GM10266 (cell line): Measurements from ENCODE around the gene SLC12A4.
"Not testable (repeated sequence)": the region's sequence is repeated elsewhere in the genome, so short reads cannot be mapped to it uniquely, and the experiment has no call there.

ENCODE experiments used
- DNase-seq: peaks from one replicate; pipeline ENCODE4 v3.0.0; 2012; ENCODE audit errors: extremely low spot score
- TF ChIP-seq, protein P1 (sequence below): IDR thresholded peaks from 2 replicates; pipeline ENCODE4 v1.5.1; 2012; ENCODE audit warnings: mild to moderate bottlenecking, low read depth; ENCODE audit not compliant: control insufficient read depth, insufficient read depth; ENCODE audit errors: missing control alignments

SLC12A4 gene

DNA sequence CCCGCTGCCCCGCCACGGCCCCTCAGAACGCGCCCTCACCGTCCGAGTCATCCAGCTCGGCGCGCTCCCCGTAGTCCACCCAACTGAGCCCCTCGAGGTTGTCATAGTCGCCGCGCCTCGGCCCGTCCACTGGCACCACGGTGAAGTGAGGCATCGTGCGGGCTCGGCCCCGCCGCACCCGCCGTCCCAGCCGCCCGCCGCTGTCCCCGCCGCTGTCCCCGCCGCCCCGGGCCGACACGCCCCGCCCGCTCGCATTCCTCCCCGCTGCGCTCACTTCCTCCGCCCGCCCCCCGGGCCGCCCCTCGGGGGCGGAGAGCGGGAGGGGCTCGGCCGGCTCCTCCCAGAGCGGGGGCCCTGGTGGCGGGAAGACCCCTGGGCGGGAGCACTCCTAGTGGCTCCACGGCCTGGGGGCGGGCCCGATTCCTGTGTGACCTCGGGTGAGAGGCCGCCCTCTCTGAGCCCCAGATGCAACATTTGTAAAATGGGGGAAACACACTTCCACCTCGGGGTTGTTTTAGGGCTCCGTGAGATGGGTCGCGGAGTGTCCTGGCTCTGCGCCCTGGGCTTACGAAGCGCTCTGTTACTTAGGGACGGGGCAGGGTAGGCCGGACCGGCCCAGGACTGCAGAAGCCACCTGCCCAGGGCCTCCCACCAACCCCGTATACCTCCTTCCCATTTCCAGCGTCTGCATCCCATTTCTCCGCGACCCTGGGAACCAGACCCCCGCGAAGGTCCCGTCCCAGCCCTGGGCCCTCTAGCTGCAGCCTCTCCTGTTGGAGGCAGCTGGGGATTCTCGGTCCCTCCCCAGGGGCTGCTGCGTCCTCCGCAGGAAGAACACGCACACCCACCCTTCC is at the start of gene SLC12A4:
TSS of gene SLC12A4 (minus strand) at position 238 of the 854 bp plus-strand sequence. CDS start at position 154, 84 bp downstream.
- TF ChIP-seq, protein P1, sequence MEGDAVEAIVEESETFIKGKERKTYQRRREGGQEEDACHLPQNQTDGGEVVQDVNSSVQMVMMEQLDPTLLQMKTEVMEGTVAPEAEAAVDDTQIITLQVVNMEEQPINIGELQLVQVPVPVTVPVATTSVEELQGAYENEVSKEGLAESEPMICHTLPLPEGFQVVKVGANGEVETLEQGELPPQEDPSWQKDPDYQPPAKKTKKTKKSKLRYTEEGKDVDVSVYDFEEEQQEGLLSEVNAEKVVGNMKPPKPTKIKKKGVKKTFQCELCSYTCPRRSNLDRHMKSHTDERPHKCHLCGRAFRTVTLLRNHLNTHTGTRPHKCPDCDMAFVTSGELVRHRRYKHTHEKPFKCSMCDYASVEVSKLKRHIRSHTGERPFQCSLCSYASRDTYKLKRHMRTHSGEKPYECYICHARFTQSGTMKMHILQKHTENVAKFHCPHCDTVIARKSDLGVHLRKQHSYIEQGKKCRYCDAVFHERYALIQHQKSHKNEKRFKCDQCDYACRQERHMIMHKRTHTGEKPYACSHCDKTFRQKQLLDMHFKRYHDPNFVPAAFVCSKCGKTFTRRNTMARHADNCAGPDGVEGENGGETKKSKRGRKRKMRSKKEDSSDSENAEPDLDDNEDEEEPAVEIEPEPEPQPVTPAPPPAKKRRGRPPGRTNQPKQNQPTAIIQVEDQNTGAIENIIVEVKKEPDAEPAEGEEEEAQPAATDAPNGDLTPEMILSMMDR = no peak

DNA sequence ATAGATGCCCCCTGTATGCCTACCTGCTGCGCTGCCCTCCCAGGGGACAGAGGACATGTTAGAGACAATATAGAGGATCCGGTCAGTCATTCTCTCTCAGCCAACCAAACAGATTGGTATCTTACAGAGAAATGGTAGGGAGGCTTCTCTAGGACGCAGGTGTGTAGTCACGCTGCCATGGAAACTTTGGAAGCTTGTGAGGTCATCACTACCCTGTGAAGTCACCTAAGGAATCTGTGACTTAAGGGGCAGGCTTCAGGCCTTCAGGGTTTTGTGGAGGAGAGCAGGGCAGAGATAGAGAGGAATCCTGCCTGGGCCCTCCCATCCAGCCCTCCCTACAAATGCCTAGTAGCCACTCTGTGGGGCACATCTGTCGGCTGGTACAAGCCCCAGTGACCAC is 47.2 kb upstream of the SLC12A4 start, which contains the start of gene DPEP2NB:
TSS of gene DPEP2NB (minus strand) at position 231 of the 400 bp plus-strand sequence. CDS start at position 90, 141 bp downstream.
- no peak for DNase-seq
- TF ChIP-seq, protein P1 = no peak

More for the DNA sequence above, at the start of gene SLC12A4:
- DNase-seq = peak; percentile 100

DNA sequence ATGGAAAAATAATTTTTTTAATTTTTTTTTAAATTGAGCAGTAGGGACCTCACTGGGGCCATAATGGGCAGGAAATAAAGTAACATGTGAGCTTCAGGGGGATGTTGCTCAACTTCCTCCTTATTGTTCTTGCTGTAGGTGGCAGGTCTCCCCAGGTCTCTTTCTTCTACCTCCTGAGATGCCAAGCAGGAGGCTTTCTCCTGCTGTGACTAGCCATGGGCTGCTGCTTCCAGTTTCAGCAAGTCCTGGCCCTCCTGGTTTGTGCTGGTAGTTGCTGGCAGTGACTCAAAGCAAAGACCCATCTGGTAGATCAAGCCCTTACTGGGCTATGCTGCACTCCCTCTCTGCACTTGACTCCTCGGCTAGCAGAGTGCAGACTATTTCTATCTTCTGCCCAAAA is 45.0 kb upstream of the SLC12A4 start:
- TF ChIP-seq, protein P1 = no peak

DNA sequence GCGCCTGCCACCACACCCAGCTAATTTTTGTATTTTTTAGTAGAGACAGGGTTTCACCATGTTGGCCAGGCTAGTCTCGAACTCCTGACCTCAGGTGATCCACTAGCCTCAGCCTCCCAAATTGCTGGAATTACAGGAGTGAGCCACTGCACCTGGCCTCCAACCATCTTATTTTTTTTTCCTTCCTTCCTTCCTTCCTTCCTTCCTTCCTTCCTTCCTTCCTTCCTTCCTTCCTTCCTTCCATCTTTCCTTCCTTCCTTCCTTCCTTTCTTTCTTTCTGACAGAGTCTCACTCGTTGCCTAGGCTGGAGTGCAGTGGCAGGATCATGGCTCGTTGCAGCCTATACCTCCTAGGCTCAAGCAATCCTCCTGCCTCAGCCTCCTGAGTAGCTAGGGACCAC is 41.4 kb upstream of the SLC12A4 start:
- not testable (repeated sequence) for DNase-seq

More for the DNA sequence above, 45.0 kb upstream of the SLC12A4 start:
- no peak for DNase-seq

DNA sequence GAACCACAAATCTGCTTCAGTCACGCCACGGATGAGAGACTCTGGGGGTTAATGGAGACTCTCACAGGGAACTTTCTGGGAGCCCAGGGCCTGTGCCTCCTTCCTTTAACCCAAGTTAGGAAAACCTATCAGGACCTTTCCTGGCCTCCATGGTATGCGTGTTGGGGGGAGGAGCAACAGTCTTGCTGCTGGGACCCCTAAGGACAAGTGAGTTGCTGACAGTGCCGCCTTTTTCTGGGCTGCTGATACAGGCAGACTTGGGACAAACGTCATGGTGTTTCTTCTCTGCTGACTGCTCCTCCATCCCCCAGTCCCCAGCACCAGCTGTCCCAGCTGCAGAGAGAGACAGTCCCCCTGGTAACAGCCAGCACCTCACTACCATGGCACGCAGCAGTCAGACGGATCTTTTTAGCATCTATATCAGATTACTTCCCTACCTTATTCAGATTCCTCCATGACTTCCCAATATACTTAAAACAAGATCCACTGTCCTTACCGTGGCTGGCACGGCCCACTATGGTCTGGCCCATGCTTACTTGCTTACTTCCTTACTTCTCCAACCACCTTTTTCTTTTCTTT is 40.8 kb upstream of the SLC12A4 start:
- DNase-seq = no peak
- TF ChIP-seq, protein P1 = no peak

DNA sequence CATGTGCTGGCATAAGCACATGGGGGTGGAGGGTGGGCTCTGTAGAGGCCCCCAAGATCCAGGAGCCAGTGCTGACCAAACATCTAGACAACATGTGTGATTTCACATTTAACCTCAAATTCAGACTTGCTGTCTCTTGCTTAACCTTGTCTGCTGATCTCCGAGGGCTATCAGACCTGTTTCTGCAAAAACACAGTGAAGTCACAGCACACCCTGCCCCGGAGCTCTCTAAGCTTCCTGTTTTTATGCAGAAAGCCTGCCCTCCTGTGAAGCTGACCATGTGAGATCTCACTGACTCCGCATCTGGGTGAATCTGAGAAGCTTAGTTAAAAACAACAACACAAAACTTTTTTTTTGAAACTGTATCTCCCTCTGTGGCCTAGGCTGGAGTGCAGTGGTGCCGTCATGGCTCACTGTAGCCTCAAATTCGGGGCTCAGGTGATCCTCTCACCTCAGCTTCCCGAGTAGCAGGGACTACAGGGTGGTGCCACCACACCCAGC is 37.4 kb upstream of the SLC12A4 start:
- no peak for DNase-seq
- TF ChIP-seq, protein P1 = no peak

DNA sequence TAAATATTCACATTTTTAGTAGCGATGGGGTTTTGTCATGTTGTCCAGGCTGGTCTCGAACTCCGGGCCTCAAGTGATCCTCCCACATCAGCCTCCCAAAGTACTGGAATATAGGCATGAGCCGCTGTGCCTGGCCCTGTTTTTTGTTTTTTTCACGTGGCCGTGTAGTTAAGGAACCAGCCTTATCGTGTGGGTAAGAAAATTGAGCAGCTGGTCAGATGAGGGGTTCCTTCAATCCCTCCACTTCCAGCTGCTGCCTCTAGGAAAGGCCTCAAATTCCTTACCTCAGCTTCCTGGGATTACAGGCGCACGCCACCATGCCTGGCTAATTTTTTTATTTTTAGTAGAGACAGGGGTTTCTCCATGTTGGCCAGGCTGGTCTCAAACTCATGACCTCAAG is 36.8 kb upstream of the SLC12A4 start:
- no peak for DNase-seq
- TF ChIP-seq, protein P1 = no peak
